Neural progenitor cell (in vitro differentiated cells): ENCODE results near the gene MGLL.

Source experiments
- EZH2 ChIP-seq: fragments of 200-600 bp; sonication (generic); IDR thresholded peaks from 2 replicates; pipeline ENCODE4 v1.6.1; 2017; ENCODE audit warnings: antibody characterized with exemption, mild to moderate bottlenecking, moderate library complexity
- TF ChIP-seq, protein P1 (sequence below): fragments of 200-600 bp; sonication (generic); IDR thresholded peaks from 2 replicates; pipeline ENCODE4 v1.5.1; 2017; ENCODE audit warnings: antibody characterized with exemption, mild to moderate bottlenecking

DNA sequence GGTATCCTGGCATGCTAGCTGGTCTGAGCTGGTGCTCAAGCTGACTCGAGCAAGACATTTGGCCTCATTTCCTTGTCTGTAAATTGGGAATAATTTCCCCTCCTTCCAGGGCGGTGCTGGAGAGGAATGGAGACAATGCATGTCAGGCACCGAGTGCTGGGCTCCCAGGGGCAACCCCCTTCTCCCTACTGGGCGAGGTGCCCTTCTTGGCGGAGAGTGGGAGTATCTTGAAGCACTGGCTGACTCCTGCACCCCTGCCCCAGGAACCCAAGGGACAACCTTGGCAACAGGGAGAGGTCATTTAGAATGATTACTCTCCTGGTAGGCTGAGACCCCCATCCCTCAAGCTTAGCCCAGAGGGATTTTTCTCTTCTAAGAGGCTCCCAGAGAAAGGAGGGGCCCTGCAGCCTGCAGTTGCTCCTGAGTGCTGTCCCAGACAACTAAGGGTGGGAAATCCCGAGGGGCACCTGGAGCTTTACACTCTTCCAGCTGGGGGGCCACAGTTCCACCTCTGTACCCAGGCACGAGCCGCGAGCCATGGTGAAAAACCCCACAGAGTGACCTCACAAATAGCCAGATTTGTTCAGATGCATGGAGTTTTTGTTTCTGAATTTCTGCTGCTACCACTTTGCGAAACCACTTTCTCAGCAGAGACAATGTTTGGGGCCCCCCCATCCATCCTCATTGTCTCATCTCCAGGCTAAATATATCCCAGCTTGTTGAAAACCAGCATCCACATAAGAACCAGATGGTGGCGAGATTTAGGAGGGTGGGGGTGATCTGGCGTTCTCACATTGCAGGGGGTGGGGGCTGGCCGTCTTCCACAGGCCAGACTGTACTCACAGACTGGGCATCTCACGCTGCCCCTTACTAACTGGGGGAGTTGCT, 104.7 kb downstream of the MGLL start:
- TF ChIP-seq, protein P1, sequence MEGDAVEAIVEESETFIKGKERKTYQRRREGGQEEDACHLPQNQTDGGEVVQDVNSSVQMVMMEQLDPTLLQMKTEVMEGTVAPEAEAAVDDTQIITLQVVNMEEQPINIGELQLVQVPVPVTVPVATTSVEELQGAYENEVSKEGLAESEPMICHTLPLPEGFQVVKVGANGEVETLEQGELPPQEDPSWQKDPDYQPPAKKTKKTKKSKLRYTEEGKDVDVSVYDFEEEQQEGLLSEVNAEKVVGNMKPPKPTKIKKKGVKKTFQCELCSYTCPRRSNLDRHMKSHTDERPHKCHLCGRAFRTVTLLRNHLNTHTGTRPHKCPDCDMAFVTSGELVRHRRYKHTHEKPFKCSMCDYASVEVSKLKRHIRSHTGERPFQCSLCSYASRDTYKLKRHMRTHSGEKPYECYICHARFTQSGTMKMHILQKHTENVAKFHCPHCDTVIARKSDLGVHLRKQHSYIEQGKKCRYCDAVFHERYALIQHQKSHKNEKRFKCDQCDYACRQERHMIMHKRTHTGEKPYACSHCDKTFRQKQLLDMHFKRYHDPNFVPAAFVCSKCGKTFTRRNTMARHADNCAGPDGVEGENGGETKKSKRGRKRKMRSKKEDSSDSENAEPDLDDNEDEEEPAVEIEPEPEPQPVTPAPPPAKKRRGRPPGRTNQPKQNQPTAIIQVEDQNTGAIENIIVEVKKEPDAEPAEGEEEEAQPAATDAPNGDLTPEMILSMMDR: no peak
- TF ChIP-seq EZH2: no peak
